ENCODE results near the gene MCHR2.

GRCh38 chr6:99980741-99981140 lies 13.3 kb downstream of the MCHR2 start:
- TF ChIP-seq FOXM1 (IDR thresholded peaks at IDR 0.05; ENCODE audit: borderline replicate concordance, low read depth) (no peak), CEBPB (IDR thresholded peaks at IDR 0.05) (no peak), EP300 (IDR thresholded peaks at IDR 0.05; ENCODE audit: borderline replicate concordance) (no peak), RAD21 (IDR thresholded peaks at IDR 0.05; ENCODE audit: low read depth) (no peak), REST (IDR thresholded peaks at IDR 0.05; ENCODE audit: low read depth) (no peak), TEAD4 (IDR thresholded peaks at IDR 0.05) (no peak), CREB1 (IDR thresholded peaks at IDR 0.05; ENCODE audit: low read depth) (no peak), TAF1 (IDR thresholded peaks at IDR 0.05; ENCODE audit: low read depth) (no peak), YY1 (IDR thresholded peaks at IDR 0.05; ENCODE audit: low read depth) (no peak)
- TF ChIP-seq, protein P1, sequence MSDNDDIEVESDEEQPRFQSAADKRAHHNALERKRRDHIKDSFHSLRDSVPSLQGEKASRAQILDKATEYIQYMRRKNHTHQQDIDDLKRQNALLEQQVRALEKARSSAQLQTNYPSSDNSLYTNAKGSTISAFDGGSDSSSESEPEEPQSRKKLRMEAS (IDR thresholded peaks at IDR 0.05): no peak
- TF ChIP-seq, protein P2, sequence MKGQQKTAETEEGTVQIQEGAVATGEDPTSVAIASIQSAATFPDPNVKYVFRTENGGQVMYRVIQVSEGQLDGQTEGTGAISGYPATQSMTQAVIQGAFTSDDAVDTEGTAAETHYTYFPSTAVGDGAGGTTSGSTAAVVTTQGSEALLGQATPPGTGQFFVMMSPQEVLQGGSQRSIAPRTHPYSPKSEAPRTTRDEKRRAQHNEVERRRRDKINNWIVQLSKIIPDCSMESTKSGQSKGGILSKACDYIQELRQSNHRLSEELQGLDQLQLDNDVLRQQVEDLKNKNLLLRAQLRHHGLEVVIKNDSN (IDR thresholded peaks at IDR 0.05): no peak
